ENCODE measurements around the gene OR4B1. TPM values are rescaled to one million over a fixed set of nuclear protein-coding genes. Genes with fewer than 3 reads are reported as not detected.

The OR4B1 gene
- total and polyA plus RNA-seq, 2 donors (not counting 1 experiment from before 2014, with no cell fraction given) = not detected

DNA sequence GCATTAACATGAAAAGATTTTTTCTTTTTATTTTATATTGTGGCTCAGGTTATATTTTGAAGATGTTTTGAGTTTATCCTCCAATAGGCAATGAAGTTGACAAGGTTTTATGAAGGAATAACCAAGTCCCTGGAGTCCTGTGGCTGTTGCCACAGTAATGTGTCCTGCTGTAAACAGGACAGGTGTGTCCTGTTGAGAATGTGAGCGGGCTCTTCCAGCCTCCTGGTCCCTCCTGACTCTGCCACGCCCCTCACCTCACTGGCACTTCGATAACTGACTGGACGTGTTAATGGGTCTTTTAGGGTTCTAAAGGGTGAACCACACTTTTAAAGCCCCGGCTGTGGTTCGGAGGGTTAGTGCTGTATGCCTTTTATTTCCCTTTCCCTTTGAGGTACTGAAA, 47.8 kb upstream of the OR4B1 start:
- no peak overlapping the region for H2AFZ ChIP-seq (ENCODE audit: insufficient read depth, low read depth, low read length, poor library complexity, severe bottlenecking)
- H3K27ac Mint-ChIP-seq = no peak overlapping the region
- no peak for DNase-seq
- H3K4me3 ChIP-seq (ENCODE audit: control extremely low read depth in 1 of 5, extremely low read depth in 1 of 5, insufficient read depth in 1 of 5, low read depth in 2 of 5, low read length in 4 of 5) = no peak overlapping the region
- no peak overlapping the region for H3K4me3 Mint-ChIP-seq
- no peak overlapping the region for H3K4me2 ChIP-seq (replicated peaks; ENCODE audit: low read depth, low read length, poor library complexity, severe bottlenecking)
- CTCF ChIA-PET = no interaction called here
- TF ChIP-seq, protein P1, sequence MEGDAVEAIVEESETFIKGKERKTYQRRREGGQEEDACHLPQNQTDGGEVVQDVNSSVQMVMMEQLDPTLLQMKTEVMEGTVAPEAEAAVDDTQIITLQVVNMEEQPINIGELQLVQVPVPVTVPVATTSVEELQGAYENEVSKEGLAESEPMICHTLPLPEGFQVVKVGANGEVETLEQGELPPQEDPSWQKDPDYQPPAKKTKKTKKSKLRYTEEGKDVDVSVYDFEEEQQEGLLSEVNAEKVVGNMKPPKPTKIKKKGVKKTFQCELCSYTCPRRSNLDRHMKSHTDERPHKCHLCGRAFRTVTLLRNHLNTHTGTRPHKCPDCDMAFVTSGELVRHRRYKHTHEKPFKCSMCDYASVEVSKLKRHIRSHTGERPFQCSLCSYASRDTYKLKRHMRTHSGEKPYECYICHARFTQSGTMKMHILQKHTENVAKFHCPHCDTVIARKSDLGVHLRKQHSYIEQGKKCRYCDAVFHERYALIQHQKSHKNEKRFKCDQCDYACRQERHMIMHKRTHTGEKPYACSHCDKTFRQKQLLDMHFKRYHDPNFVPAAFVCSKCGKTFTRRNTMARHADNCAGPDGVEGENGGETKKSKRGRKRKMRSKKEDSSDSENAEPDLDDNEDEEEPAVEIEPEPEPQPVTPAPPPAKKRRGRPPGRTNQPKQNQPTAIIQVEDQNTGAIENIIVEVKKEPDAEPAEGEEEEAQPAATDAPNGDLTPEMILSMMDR (IDR thresholded peaks at IDR 0.05) = no peak
- TF ChIP-seq EZH2 (IDR thresholded peaks at IDR 0.05; ENCODE audit: borderline replicate concordance, insufficient read depth, low read depth, low read length, poor library complexity, severe bottlenecking) = no peak
- POLR2A ChIA-PET = no interaction called here
- H3K9me3 ChIP-seq (ENCODE audit: control extremely low read depth in 1 of 3, control insufficient read depth in 2 of 3, insufficient read depth in 1 of 3, low read length in 2 of 3) = no peaks in the 10 kb centered on the region
- peaks cover 9 to 11% of the 10 kb centered on the region in 2 donors for H3K4me1 ChIP-seq (ENCODE audit: control insufficient read depth in 2 of 2, insufficient read depth in 2 of 2, low read length in 2 of 2)
- WGBS (ENCODE audit: insufficient coverage) = 72% methylated on average over 5 of the region's 6 CpGs
- no peaks in the 10 kb centered on the region for H3K79me2 ChIP-seq (ENCODE audit: control insufficient read depth, insufficient read depth, low read length)
- H3K27ac ChIP-seq (ENCODE audit: low read length in 2 of 2) = no peak overlapping the region
- intact Hi-C loops (cut with micrococcal nuclease) = no loop called here
- peaks cover 20 to 33% of the 10 kb centered on the region in 2 experiments for H3K36me3 ChIP-seq (replicated peaks in 1 of 2; ENCODE audit: control extremely low read depth in 1 of 2, control insufficient read depth in 1 of 2, extremely low read depth in 1 of 2, insufficient read depth in 2 of 2, low read length in 1 of 2)
- H4K20me1 ChIP-seq (ENCODE audit: control insufficient read depth, insufficient read depth, low read length, poor library complexity, severe bottlenecking) = no peaks in the 10 kb centered on the region
- H3K9me3 Mint-ChIP-seq (ENCODE audit: insufficient read depth) = no peaks in the 10 kb centered on the region
- no peak for ATAC-seq (ENCODE audit: low read depth)
- H3K4me1 Mint-ChIP-seq = peaks cover 21% of the 10 kb centered on the region
- no peaks in the 10 kb centered on the region for H3K27me3 ChIP-seq (replicated peaks in 1 of 4; ENCODE audit: control extremely low read depth in 1 of 4, control insufficient read depth in 3 of 4, insufficient read depth in 4 of 4, low read length in 3 of 4)
- H3K9ac ChIP-seq (ENCODE audit: low read length) = no peak overlapping the region
- no peaks in the 10 kb centered on the region for H3K27me3 Mint-ChIP-seq

DNA sequence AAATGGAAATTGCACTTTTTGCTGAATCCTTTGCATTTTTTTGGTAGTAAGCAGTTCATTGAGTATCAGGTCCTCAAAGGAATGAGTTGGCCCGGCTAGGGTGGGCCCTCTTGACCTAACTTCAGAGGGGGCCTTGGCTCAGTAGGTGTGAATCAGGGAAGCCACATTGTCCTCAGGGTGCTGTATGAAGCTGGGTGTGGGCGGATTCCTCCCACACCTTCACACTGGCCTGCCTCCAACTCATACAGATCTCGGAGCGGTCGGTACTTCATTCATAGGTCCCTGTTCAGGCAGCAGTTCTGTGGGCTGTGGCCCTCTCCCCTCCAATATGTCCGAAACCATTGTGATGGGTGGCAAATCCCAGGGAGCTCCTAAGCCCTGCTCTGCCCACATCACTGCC, 47.4 kb upstream of the OR4B1 start:
- Mint-ChIP-seq H3K27ac (no peak overlapping the region), H3K4me3 (no peak overlapping the region), H3K4me1 (peaks cover 21% of the 10 kb centered on the region), H3K9me3 (ENCODE audit: insufficient read depth) (no peaks in the 10 kb centered on the region), H3K27me3 (no peaks in the 10 kb centered on the region)
- H4K20me1 ChIP-seq (ENCODE audit: control insufficient read depth, insufficient read depth, low read length, poor library complexity, severe bottlenecking) = no peaks in the 10 kb centered on the region
- no peaks in the 10 kb centered on the region for H3K79me2 ChIP-seq (ENCODE audit: control insufficient read depth, insufficient read depth, low read length)
- no peak for TF ChIP-seq EZH2 (IDR thresholded peaks at IDR 0.05; ENCODE audit: borderline replicate concordance, insufficient read depth, low read depth, low read length, poor library complexity, severe bottlenecking)
- TF ChIP-seq, protein P1 (IDR thresholded peaks at IDR 0.05) = no peak
- no peaks in the 10 kb centered on the region for H3K9me3 ChIP-seq (ENCODE audit: control extremely low read depth in 1 of 3, control insufficient read depth in 2 of 3, insufficient read depth in 1 of 3, low read length in 2 of 3)
- POLR2A ChIA-PET = no interaction called here
- no peak overlapping the region for H2AFZ ChIP-seq (ENCODE audit: insufficient read depth, low read depth, low read length, poor library complexity, severe bottlenecking)
- no peak for ATAC-seq (ENCODE audit: low read depth)
- no peak overlapping the region for H3K9ac ChIP-seq (ENCODE audit: low read length)
- H3K4me1 ChIP-seq (ENCODE audit: control insufficient read depth in 2 of 2, insufficient read depth in 2 of 2, low read length in 2 of 2) = peaks cover 9 to 11% of the 10 kb centered on the region in 2 donors
- peaks cover 16 to 28% of the 10 kb centered on the region in 2 experiments for H3K36me3 ChIP-seq (replicated peaks in 1 of 2; ENCODE audit: control extremely low read depth in 1 of 2, control insufficient read depth in 1 of 2, extremely low read depth in 1 of 2, insufficient read depth in 2 of 2, low read length in 1 of 2)
- no peak overlapping the region for H3K27ac ChIP-seq (ENCODE audit: low read length in 2 of 2)
- H3K4me2 ChIP-seq (replicated peaks; ENCODE audit: low read depth, low read length, poor library complexity, severe bottlenecking) = no peak overlapping the region
- intact Hi-C loops (cut with micrococcal nuclease) = no loop called here
- CTCF ChIA-PET = no interaction called here
- DNase-seq = no peak
- H3K27me3 ChIP-seq (replicated peaks in 1 of 4; ENCODE audit: control extremely low read depth in 1 of 4, control insufficient read depth in 3 of 4, insufficient read depth in 4 of 4, low read length in 3 of 4) = no peaks in the 10 kb centered on the region
- WGBS (ENCODE audit: insufficient coverage) = 100% methylated on average over 3 of the region's 6 CpGs
- H3K4me3 ChIP-seq (ENCODE audit: control extremely low read depth in 1 of 5, extremely low read depth in 1 of 5, insufficient read depth in 1 of 5, low read depth in 2 of 5, low read length in 4 of 5) = no peak overlapping the region

Measured in B cell (primary cell).